ENCODE results near the gene VSTM1.

GRCh38 chr19:54069470-54069869, 5.8 kb upstream of the VSTM1 start:
- TF ChIP-seq GATA2 (IDR thresholded peaks at IDR 0.05; ENCODE audit: low read depth, low read length) (no peak), GATA3 (IDR thresholded peaks at IDR 0.05; ENCODE audit: low read depth, low read length) (no peak)

Measured in SH-SY5Y (cell line).